HG03442 (cell line): Measurements from ENCODE around the gene WDR12.
A peak's percentile ranks its signal among the peaks of the same experiment; 100 is the strongest.
"Not testable (repeated sequence)": the region's sequence is repeated elsewhere in the genome, so short reads cannot be mapped to it uniquely, and the experiment has no call there.

Source experiments
- ATAC-seq: cut with Tn5 transposase; IDR thresholded peaks from one replicate; pipeline ENCODE4 v1.9.1; 2021; ENCODE audit warnings: mild to moderate bottlenecking, moderate library complexity; ENCODE audit not compliant: unreplicated experiment

The WDR12 gene

GRCh38 chr2:202905507-202905906 is 6.0 kb downstream of the WDR12 start:
- ATAC-seq: not testable (repeated sequence)

GRCh38 chr2:202885190-202885589 is 26.3 kb downstream of the WDR12 start:
- ATAC-seq: no peak

GRCh38 chr2:202883987-202884675 is 27.3 kb downstream of the WDR12 start:
- ATAC-seq: no peak

GRCh38 chr2:202881570-202881969 is 29.9 kb downstream of the WDR12 start:
- no peak for ATAC-seq

GRCh38 chr2:202877699-202878098 is 33.8 kb downstream of the WDR12 start:
- no peak for ATAC-seq

- peak; percentile 55 for ATAC-seq
Measured at GRCh38 chr2:202871300-202872141, 40.0 kb downstream of the WDR12 start, which contains the start of gene ICA1L. ICA1L (minus strand) TSS chr2:202871766; CDS start chr2:202829009, 42,757 bp downstream.

GRCh38 chr2:202870431-202871299 is 40.8 kb downstream of the WDR12 start:
- ATAC-seq: peak; percentile 65

- no peak for ATAC-seq
Measured at GRCh38 chr2:202861987-202862386, 49.5 kb downstream of the WDR12 start.

GRCh38 chr2:202858601-202859000 is 52.9 kb downstream of the WDR12 start:
- no peak for ATAC-seq

- ATAC-seq: not testable (repeated sequence)
Measured at GRCh38 chr2:202849343-202849742, 62.1 kb downstream of the WDR12 start.

GRCh38 chr2:202848813-202849212 is 62.7 kb downstream of the WDR12 start:
- ATAC-seq: no peak

- ATAC-seq: peak; percentile 86
Measured at GRCh38 chr2:202847693-202848524, 63.6 kb downstream of the WDR12 start.

GRCh38 chr2:202844656-202845055 is 66.8 kb downstream of the WDR12 start:
- ATAC-seq: no peak

GRCh38 chr2:202842690-202843089 is 68.8 kb downstream of the WDR12 start:
- no peak for ATAC-seq

- ATAC-seq: no peak
Measured at GRCh38 chr2:202841090-202841867, 70.2 kb downstream of the WDR12 start.

GRCh38 chr2:202831242-202832220 is 79.9 kb downstream of the WDR12 start:
- no peak for ATAC-seq

- no peak for ATAC-seq
Measured at GRCh38 chr2:202824901-202825300, 86.6 kb downstream of the WDR12 start.
